Esophagus muscularis mucosa (tissue), 4 donors: ENCODE data around the gene PXN. TPM values are rescaled to one million over a fixed set of nuclear protein-coding genes. Genes with fewer than 3 reads are reported as not detected.
"Not testable (repeated sequence)": the region's sequence is repeated elsewhere in the genome, so short reads cannot be mapped to it uniquely, and the experiment has no call there.

Experiments used
- DNase-seq: peaks from one replicate; pipeline ENCODE4 v3.0.0-alpha.2; 2017; ENCODE audit errors: extremely low spot score
- H3K27ac ChIP-seq, 4 donors: fragments of 200-600 bp; sonication (generic); replicated peaks in 1 of 4; 1 replicate in 3 of 4; 2 replicates in 1 of 4; pipeline ENCODE4 v1.5.1; 2016 to 2019; ENCODE audit warnings: mild to moderate bottlenecking in 1 of 4
- H3K27me3 ChIP-seq, 4 donors: fragments of 200-600 bp; sonication (generic); one replicate each; pipeline versions ENCODE4 v1.5.1 to v1.6.0; 2016 to 2019
- H3K36me3 ChIP-seq, 4 donors: fragments of 200-600 bp; sonication (generic); one replicate each; pipeline ENCODE4 v1.5.1; 2016 to 2019
- H3K4me1 ChIP-seq, 4 donors: fragments of 200-600 bp; sonication (generic); one replicate each; pipeline ENCODE4 v1.5.1; 2016 to 2019
- H3K4me3 ChIP-seq, 4 donors: fragments of 200-600 bp; sonication (generic); 1 replicate in 2 of 4; 2 replicates in 2 of 4; pipeline ENCODE4 v1.5.1; 2016 to 2019; ENCODE audit warnings: mild to moderate bottlenecking in 4 of 4, moderate library complexity in 1 of 4
- H3K9me3 ChIP-seq, 4 donors: fragments of 200-600 bp; sonication (generic); 1 replicate in 3 of 4; 2 replicates in 1 of 4; pipeline ENCODE4 v1.5.1; 2016 to 2019
- CTCF ChIP-seq, 3 experiments: fragments of 200-600 bp in 2 of 3; fragments of 450-650 bp in 1 of 3; sonication (generic) in 2 of 3; IDR thresholded peaks; one replicate each; pipeline ENCODE4 v1.5.1; 2017 to 2019; ENCODE audit warnings: antibody characterized with exemption in 3 of 3, mild to moderate bottlenecking in 2 of 3, moderate library complexity in 1 of 3
- EP300 ChIP-seq: sonication (generic); formaldehyde crosslinking; IDR thresholded peaks from one replicate; pipeline ENCODE4 v1.6.1; 2017; ENCODE audit warnings: antibody characterized with exemption
- POLR2A ChIP-seq: fragments of 450-650 bp; IDR thresholded peaks from one replicate; pipeline ENCODE4 v1.6.1; 2017; ENCODE audit warnings: antibody characterized with exemption, moderate library complexity, mild to moderate bottlenecking, low read depth
- POLR2AphosphoS5 ChIP-seq, 2 donors: sonication (generic); formaldehyde crosslinking; IDR thresholded peaks; one replicate each; pipeline ENCODE4 v1.6.1; 2017; ENCODE audit warnings: antibody characterized with exemption in 2 of 2
- WGBS: methylation state at CpG from one replicate; pipeline ENCODE4 v1.1.5; 2018; 5-methylcytosine and 5-hydroxymethylcytosine counted together
- intact Hi-C: fragments of 100-400 bp; cut with DNase I; formaldehyde crosslinking; loops from one replicate; pipeline ENCODE4 v1.15.1; 2023
- total RNA-seq, 4 donors: library from RNA; depleted of rRNA; stranded (reverse); fragments of >200 nt; gene quantifications; one replicate each; pipeline versions ENCODE4 v1.1.0 to v1.2.1, GENCODE V29; 2016

The PXN gene
- total RNA-seq, 4 donors from 2014 or later, result 51.9 to 89.4 (median 71.9) TPM

DNA sequence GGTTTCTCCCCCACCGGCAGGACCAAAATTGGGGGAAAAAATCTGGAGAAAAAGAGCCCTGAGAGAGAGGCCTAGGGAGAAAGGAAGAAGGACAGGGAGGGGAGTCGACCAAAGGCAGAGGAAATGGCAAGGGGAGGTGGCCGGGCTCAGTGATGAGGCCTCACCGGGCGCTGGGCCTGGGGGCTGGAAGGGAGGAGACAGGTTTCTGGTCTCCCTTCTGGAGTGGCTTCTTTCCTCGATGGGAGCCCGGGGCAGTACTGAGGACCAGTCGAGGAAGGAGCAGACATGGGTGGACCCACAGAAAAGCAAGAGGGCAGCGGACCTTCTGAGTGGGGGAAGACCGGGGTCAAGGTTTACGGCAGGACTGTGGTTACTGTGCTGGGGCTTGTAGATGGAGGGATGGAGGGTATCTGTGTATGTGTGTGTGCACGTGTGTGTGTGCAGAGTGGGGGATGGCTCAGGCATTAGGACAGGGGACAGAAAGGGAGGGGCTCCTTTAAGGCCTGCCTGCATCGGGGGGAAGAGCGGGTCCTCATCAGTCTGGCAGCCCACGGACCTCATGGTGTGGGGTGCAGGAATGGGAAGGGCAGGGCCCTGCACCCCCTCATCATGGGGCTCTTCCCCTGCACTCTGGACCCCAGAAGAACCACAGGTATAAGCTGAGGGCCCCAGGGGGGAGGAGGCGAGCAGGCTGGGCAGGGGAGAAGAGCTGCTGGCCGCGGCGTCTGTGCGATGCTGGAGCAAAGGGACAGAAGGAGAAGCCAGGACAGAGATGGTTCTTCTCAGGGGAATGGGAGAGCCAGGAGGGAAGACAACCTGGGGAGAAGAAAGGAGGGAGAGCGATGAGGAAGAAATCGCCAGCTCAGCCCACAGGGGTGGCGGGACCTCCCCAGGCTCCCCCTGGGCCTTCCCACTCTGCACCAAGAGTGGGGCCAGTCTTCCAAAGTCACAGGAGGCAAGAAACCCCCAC is 49.5 kb downstream of the PXN start:
- DNase-seq, result no peak
- Histone ChIP-seq H3K27ac (no peak overlapping the region), H3K9me3 (no peaks in the 10 kb centered on the region), H3K36me3 (peaks cover 81 to 100% (median 100%) of the 10 kb centered on the region in 4 donors), H3K27me3 (no peaks in the 10 kb centered on the region), H3K4me1 (peaks cover 0 to 2% (median 0%) of the 10 kb centered on the region in 4 donors), H3K4me3 (no peak overlapping the region)
- 82% methylated on average over 22 of the region's 23 CpGs for WGBS
- intact Hi-C loops, result no loop called here
- TF ChIP-seq CTCF (IDR thresholded peaks at IDR 0.05) (no peak), POLR2AphosphoS5 (IDR thresholded peaks at IDR 0.05) (no peak), EP300 (no peak), POLR2A (no peak)

GRCh38 chr12:120215357-120215735 is 50.2 kb downstream of the PXN start:
- TF ChIP-seq POLR2AphosphoS5 (IDR thresholded peaks at IDR 0.05), result no peak
- no peak for TF ChIP-seq POLR2A
- no peak for TF ChIP-seq EP300
- TF ChIP-seq CTCF (IDR thresholded peaks at IDR 0.05), result no peak

GRCh38 chr12:120214626-120215356 is 50.7 kb downstream of the PXN start:
- no peak overlapping the region for H3K4me3 ChIP-seq
- 92% methylated on average over 24 of the region's 34 CpGs for WGBS
- H3K27ac ChIP-seq, result no peak overlapping the region

More at GRCh38 chr12:120215357-120215735, 50.2 kb downstream of the PXN start:
- Histone ChIP-seq H3K4me3 (no peak overlapping the region), H3K36me3 (peaks cover 78 to 100% (median 100%) of the 10 kb centered on the region in 4 donors), H3K27ac (no peak overlapping the region), H3K4me1 (no peaks in the 10 kb centered on the region), H3K9me3 (no peaks in the 10 kb centered on the region), H3K27me3 (no peaks in the 10 kb centered on the region)
- DNase-seq, result no peak
- 83% methylated on average over 12 of the region's 15 CpGs for WGBS
- intact Hi-C loops, result no loop called here

DNA sequence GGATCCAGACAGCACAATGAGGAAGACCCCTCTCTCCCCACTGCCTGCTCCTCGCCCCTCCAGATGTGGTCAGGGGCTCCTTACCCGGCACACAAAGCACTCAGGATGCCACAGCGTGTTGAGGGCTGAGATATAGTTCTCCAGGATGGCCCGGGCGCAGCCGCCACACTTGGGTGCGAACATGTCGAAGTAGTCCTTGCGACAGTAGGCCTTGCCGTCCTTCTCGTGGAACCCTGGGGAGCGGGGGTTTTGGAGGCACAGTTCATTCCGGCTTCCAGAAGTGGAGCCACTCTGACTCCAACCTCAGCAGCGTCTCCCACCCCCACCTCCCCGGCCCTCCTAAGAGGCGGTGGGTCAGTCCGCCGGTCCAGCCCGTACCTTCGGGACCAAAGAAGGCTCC is 51.8 kb downstream of the PXN start:
- H3K27ac ChIP-seq, result no peak overlapping the region
- H3K9me3 ChIP-seq, result no peaks in the 10 kb centered on the region
- no peaks in the 10 kb centered on the region for H3K4me1 ChIP-seq
- DNase-seq, result no peak
- H3K4me3 ChIP-seq, result no peak overlapping the region
- intact Hi-C loops, result no loop called here
- 96% methylated on average over 12 of the region's 20 CpGs for WGBS
- TF ChIP-seq CTCF (IDR thresholded peaks at IDR 0.05) (no peak), EP300 (no peak), POLR2A (no peak), POLR2AphosphoS5 (IDR thresholded peaks at IDR 0.05) (no peak)
- peaks cover 71 to 98% (median 93%) of the 10 kb centered on the region in 4 donors for H3K36me3 ChIP-seq
- no peaks in the 10 kb centered on the region for H3K27me3 ChIP-seq

More at GRCh38 chr12:120214626-120215356, 50.7 kb downstream of the PXN start:
- TF ChIP-seq CTCF (IDR thresholded peaks at IDR 0.05) (no peak), POLR2A (no peak), POLR2AphosphoS5 (IDR thresholded peaks at IDR 0.05) (no peak), EP300 (no peak)
- DNase-seq, result no peak
- peaks cover 78 to 100% (median 100%) of the 10 kb centered on the region in 4 donors for H3K36me3 ChIP-seq
- intact Hi-C loops, result no loop called here
- no peaks in the 10 kb centered on the region for H3K27me3 ChIP-seq
- H3K4me1 ChIP-seq, result no peaks in the 10 kb centered on the region
- H3K9me3 ChIP-seq, result no peaks in the 10 kb centered on the region

- H3K27me3 ChIP-seq, DNase-seq, intact Hi-C loops, H3K4me1 ChIP-seq, H3K4me3 ChIP-seq, H3K27ac ChIP-seq, H3K9me3 ChIP-seq: not testable (repeated sequence)
- peaks cover 67 to 92% (median 87%) of the 10 kb centered on the region in 4 donors for H3K36me3 ChIP-seq
- WGBS, result 92% methylated on average over 5 of the region's 5 CpGs
Measured at GRCh38 chr12:120213182-120213581, 52.3 kb downstream of the PXN start.
